Loucy (cell line): Measurements from ENCODE around the gene PSPH.

ENCODE experiments used
- CTCF ChIP-seq: fragments of 200-600 bp; sonication (generic); conservative IDR thresholded peaks from 2 replicates; pipeline ENCODE4 v1.5.1; 2014; ENCODE audit warnings: mild to moderate bottlenecking, antibody characterized with exemption, low read length
- EZH2phosphoT487 ChIP-seq: fragments of 200-600 bp; IDR thresholded peaks from 2 replicates; pipeline ENCODE4 v1.6.1; 2018; ENCODE audit warnings: antibody characterized with exemption, mild to moderate bottlenecking, moderate library complexity, borderline replicate concordance

GRCh38 chr7:55970561-55970960 is 80.7 kb downstream of the PSPH start:
- TF ChIP-seq CTCF (no peak), EZH2phosphoT487 (no peak)
